Type B pancreatic cell (in vitro differentiated cells): ENCODE results near the gene CCT7. TPM values are rescaled to one million over a fixed set of nuclear protein-coding genes. Genes with fewer than 3 reads are reported as not detected.

Experiments used
- DNase-seq: peaks from one replicate; pipeline ENCODE4 v3.0.0; 2021; ENCODE audit warnings: mixed read lengths; ENCODE audit not compliant: unreplicated experiment; ENCODE audit errors: extremely low spot score
- H3K27ac Mint-ChIP-seq: 2 replicates; pipeline ENCODE4 v1.8.0; 2021; ENCODE audit warnings: mild to moderate bottlenecking, mixed read lengths
- H3K27me3 Mint-ChIP-seq: 2 replicates; pipeline ENCODE4 v1.8.0; 2021; ENCODE audit warnings: mixed read lengths
- H3K36me3 Mint-ChIP-seq: 2 replicates; pipeline ENCODE4 v1.8.0; 2021; ENCODE audit warnings: mixed read lengths
- H3K4me1 Mint-ChIP-seq: one replicate; pipeline ENCODE4 v1.8.0; 2021; ENCODE audit warnings: mixed read lengths; ENCODE audit not compliant: unreplicated experiment
- H3K4me3 Mint-ChIP-seq: 2 replicates; pipeline ENCODE4 v1.8.0; 2021; ENCODE audit warnings: mild to moderate bottlenecking, mixed read lengths
- H3K9me3 Mint-ChIP-seq: 2 replicates; pipeline ENCODE4 v1.8.0; 2021; ENCODE audit warnings: mixed read lengths
- CTCF ChIP-seq: fragments of 200-600 bp; sonication (generic); conservative IDR thresholded peaks from 2 replicates; pipeline ENCODE4 v1.5.0; 2021; ENCODE audit warnings: antibody characterized with exemption, mild to moderate bottlenecking
- total RNA-seq: library from RNA; stranded (reverse); gene quantifications from 2 replicates; pipeline ENCODE4 v1.2.1, GENCODE V29; 2021; ENCODE audit warnings: low replicate concordance

Gene CCT7
- total RNA-seq, 1 donor from 2014 or later = 300 TPM

GRCh38 chr2:73268366-73268829 lies 34.3 kb downstream of the CCT7 start:
- Mint-ChIP-seq H3K4me1 (no peaks in the 10 kb centered on the region), H3K4me3 (peak overlapping the region; percentile 79), H3K36me3 (peaks cover 4% of the 10 kb centered on the region), H3K27ac (peak overlapping the region; percentile 37), H3K27me3 (peaks cover 49% of the 10 kb centered on the region), H3K9me3 (no peaks in the 10 kb centered on the region)
- DNase-seq = no peak
- no peak for TF ChIP-seq CTCF

- Mint-ChIP-seq H3K4me3 (peak overlapping the region; percentile 79), H3K9me3 (no peaks in the 10 kb centered on the region), H3K36me3 (peaks cover 4% of the 10 kb centered on the region), H3K27ac (no peak overlapping the region), H3K4me1 (no peaks in the 10 kb centered on the region), H3K27me3 (peaks cover 53% of the 10 kb centered on the region)
- DNase-seq = no peak
- TF ChIP-seq CTCF = peak; percentile 50
Measured at GRCh38 chr2:73268830-73269685, 35.0 kb downstream of the CCT7 start.

- Mint-ChIP-seq H3K27me3 (peaks cover 53% of the 10 kb centered on the region), H3K4me3 (peak overlapping the region; percentile 38)
- no peak for TF ChIP-seq CTCF
Measured at GRCh38 chr2:73269686-73270465, 35.8 kb downstream of the CCT7 start.

GRCh38 chr2:73272270-73272669 lies 38.2 kb downstream of the CCT7 start:
- no peak for TF ChIP-seq CTCF
- no peak overlapping the region for H3K27ac Mint-ChIP-seq
- H3K27me3 Mint-ChIP-seq = peaks cover 46% of the 10 kb centered on the region

More at GRCh38 chr2:73269686-73270465, 35.8 kb downstream of the CCT7 start:
- DNase-seq = no peak
- Mint-ChIP-seq H3K36me3 (peaks cover 4% of the 10 kb centered on the region), H3K9me3 (no peaks in the 10 kb centered on the region), H3K4me1 (no peaks in the 10 kb centered on the region), H3K27ac (no peak overlapping the region)

GRCh38 chr2:73279852-73280251 lies 45.7 kb downstream of the CCT7 start:
- no peak for TF ChIP-seq CTCF
- Mint-ChIP-seq H3K27ac (no peak overlapping the region), H3K27me3 (peaks cover 15% of the 10 kb centered on the region), H3K4me1 (no peaks in the 10 kb centered on the region), H3K4me3 (no peak overlapping the region), H3K9me3 (no peaks in the 10 kb centered on the region), H3K36me3 (no peaks in the 10 kb centered on the region)
- no peak for DNase-seq

More at GRCh38 chr2:73272270-73272669, 38.2 kb downstream of the CCT7 start:
- Mint-ChIP-seq H3K9me3 (no peaks in the 10 kb centered on the region), H3K4me3 (no peak overlapping the region), H3K4me1 (no peaks in the 10 kb centered on the region), H3K36me3 (no peaks in the 10 kb centered on the region)
- no peak for DNase-seq
